ENCODE data around the gene PPID. TPM values are rescaled to one million over a fixed set of nuclear protein-coding genes. Genes with fewer than 3 reads are reported as not detected.

The PPID gene
- total and polyA plus RNA-seq, 2 of the 13 experiments (the other 11 are each of a cell fraction or from before 2014, with no cell fraction given) = 15.4 to 63.4 TPM

DNA sequence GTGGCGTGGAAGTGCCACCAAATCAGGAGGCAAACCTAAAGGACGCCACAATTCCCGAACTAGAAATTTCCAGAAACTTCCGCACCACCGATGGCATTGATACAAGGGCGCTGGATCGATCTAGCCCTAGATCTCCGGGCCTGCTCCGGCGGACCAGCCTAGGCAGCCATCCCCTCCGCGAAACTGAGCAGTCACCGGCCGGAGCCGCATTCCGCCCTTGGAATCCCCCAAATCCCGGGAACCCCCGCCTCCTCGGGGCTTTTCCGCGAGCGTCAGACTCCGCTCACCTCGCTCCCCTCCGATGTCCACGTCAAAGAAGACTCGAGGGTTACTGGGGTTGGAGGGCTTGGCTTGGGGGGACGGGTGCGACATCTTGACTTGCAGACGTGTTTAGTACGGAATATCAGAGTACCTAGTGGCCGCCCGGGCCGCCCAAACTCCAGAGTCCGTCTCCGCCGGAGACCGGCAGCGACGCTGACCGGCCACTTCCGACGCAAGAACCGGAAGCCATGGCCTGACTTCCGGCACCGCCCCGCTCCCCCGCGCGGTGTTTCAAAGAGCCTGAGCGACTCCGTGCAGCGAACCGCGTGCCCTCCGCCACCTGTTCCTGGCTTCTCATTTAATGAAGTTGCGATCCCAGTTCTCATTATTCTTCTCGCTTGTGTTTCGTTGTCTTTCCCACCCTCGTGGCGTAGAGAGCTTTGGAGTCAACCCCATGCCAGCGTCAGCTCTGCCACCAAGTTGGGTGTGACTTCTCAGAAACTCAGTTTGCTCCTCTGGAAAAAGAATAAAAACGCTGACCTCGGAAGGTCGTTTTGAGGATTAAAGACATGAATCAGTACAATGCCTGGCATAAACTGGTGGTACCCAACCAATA lies at the start of gene PPID (continued):
- TF ChIP-seq TOPORS (CRISPR knock-in tag; IDR thresholded peaks at IDR 0.05) (no peak; the same call in 1 of the 2 replicates), NR3C1 (CRISPR knock-in tag; IDR thresholded peaks at IDR 0.05) (no peak), ZFP36L1 (CRISPR knock-in tag; IDR thresholded peaks at IDR 0.05) (peak; percentile 61; the same call in 1 of the 2 replicates), ZNF678 (CRISPR knock-in tag; IDR thresholded peaks at IDR 0.05) (no peak), ATF1 (CRISPR knock-in tag; IDR thresholded peaks at IDR 0.05) (no peak), ZNF383 (CRISPR knock-in tag; IDR thresholded peaks at IDR 0.05; ENCODE audit: borderline replicate concordance) (no peak), ZNF556 (CRISPR knock-in tag; IDR thresholded peaks at IDR 0.05; ENCODE audit: borderline replicate concordance) (peak; percentile 82; the same call in 1 of the 2 replicates), ZNF446 (CRISPR knock-in tag; IDR thresholded peaks at IDR 0.05) (0 out of 2 replicates have a peak, but pooled peaks have one; percentile 26), ZNF564 (CRISPR knock-in tag; IDR thresholded peaks at IDR 0.05) (no peak), DR1 (CRISPR knock-in tag; IDR thresholded peaks at IDR 0.05) (peak; percentile 58; the same call in 1 of the 2 replicates), SRSF1 (optimal IDR thresholded peaks at IDR 0.05; ENCODE audit: low read depth, low read length) (no peak), ZNF512B (CRISPR knock-in tag; IDR thresholded peaks at IDR 0.05; ENCODE audit: borderline replicate concordance) (peak; percentile 50; the same call in 1 of the 2 replicates), ZNF235 (CRISPR knock-in tag; IDR thresholded peaks at IDR 0.05; ENCODE audit: borderline replicate concordance) (peak; percentile 60; the same call in 1 of the 2 replicates), GABPB1 (CRISPR knock-in tag; IDR thresholded peaks at IDR 0.05) (peak; percentile 99), ARNT (IDR thresholded peaks at IDR 0.05) (no peak), NR1H2 (CRISPR knock-in tag; IDR thresholded peaks at IDR 0.05; ENCODE audit: borderline replicate concordance, low read depth) (no peak), ZBTB8A (CRISPR knock-in tag; IDR thresholded peaks at IDR 0.05; ENCODE audit: borderline replicate concordance, low read depth) (no peak), PCBP2 (optimal IDR thresholded peaks at IDR 0.05; ENCODE audit: low read depth, low read length, poor library complexity, severe bottlenecking) (no peak), EZH2 (conservative IDR thresholded peaks at IDR 0.05; ENCODE audit: low read depth, low read length) (no peak)
- TF ChIP-seq, protein P1, sequence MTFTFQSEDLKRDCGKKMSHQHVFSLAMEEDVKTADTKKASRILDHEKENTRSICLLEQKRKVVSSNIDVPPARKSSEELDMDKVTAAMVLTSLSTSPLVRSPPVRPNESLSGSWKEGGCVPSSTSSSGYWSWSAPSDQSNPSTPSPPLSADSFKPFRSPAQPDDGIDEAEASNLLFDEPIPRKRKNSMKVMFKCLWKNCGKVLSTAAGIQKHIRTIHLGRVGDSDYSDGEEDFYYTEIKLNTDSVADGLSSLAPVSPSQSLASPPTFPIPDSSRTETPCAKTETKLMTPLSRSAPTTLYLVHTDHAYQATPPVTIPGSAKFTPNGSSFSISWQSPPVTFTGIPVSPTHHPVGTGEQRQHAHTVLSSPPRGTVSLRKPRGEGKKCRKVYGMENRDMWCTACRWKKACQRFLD (CRISPR knock-in tag; IDR thresholded peaks at IDR 0.05; ENCODE audit: borderline replicate concordance) = no peak
- TF ChIP-seq, protein P2, sequence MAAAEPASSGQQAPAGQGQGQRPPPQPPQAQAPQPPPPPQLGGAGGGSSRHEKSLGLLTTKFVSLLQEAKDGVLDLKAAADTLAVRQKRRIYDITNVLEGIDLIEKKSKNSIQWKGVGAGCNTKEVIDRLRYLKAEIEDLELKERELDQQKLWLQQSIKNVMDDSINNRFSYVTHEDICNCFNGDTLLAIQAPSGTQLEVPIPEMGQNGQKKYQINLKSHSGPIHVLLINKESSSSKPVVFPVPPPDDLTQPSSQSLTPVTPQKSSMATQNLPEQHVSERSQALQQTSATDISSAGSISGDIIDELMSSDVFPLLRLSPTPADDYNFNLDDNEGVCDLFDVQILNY (CRISPR knock-in tag; conservative IDR thresholded peaks at IDR 0.05) = peak; percentile 96
- TF ChIP-seq, protein P3, sequence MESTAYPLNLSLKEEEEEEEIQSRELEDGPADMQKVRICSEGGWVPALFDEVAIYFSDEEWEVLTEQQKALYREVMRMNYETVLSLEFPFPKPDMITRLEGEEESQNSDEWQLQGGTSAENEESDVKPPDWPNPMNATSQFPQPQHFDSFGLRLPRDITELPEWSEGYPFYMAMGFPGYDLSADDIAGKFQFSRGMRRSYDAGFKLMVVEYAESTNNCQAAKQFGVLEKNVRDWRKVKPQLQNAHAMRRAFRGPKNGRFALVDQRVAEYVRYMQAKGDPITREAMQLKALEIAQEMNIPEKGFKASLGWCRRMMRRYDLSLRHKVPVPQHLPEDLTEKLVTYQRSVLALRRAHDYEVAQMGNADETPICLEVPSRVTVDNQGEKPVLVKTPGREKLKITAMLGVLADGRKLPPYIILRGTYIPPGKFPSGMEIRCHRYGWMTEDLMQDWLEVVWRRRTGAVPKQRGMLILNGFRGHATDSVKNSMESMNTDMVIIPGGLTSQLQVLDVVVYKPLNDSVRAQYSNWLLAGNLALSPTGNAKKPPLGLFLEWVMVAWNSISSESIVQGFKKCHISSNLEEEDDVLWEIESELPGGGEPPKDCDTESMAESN (CRISPR knock-in tag; conservative IDR thresholded peaks at IDR 0.05) = peak; percentile 79; the same call in 1 of the 2 replicates

Data from HepG2 (cell line).